GM12892 (cell line): ENCODE measurements around the gene DERA.

Experiments
- POLR2A ChIP-seq: IDR thresholded peaks from 2 replicates; pipeline ENCODE4 v1.6.1; 2011; ENCODE audit warnings: low read depth, low read length, control low read depth
- POLR2AphosphoS5 ChIP-seq: IDR thresholded peaks from 2 replicates; pipeline ENCODE4 v1.6.1; 2011; ENCODE audit warnings: low read depth, low read length, control low read depth
- TAF1 ChIP-seq: IDR thresholded peaks from 2 replicates; pipeline ENCODE4 v1.6.1; 2011; ENCODE audit warnings: low read depth, mild to moderate bottlenecking, control low read depth, low read length, borderline replicate concordance

- TF ChIP-seq POLR2AphosphoS5 (no peak), POLR2A (no peak), TAF1 (no peak)
These were observed 92.3 kb downstream of the DERA start for GRCh38 chr12:16003460-16003859.
